Stimulated activated CD8-positive, alpha-beta memory T cell treated with anti-CD3 and anti-CD28 coated beads, Interleukin-15, amount 100 ng/mL, for 24 hours (primary cell): ENCODE data around the gene AK3.

Source experiments
- DNase-seq: peaks from one replicate; pipeline ENCODE4 v3.0.0-alpha.2; 2020; ENCODE audit warnings: low read depth

AK3 gene

DNA sequence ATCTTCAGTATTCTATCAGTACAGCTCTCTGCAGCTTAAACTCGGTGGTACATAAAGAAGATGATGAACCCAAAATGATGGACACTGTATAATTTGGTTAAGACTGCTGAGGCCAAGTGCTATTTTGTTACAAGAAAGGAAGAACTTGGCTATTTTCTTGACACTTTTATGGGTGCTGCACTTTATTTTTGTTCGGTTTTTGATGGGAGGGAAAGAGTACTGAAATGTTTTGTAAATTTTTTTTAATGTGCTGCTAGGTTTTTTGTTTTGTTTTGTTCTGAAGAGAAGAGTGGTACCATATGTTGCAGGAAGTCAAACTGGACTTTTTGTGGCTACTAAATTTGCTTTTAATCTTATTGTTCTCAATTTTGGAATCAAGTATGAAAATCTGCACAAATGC, 35.0 kb downstream of the AK3 start:
- DNase-seq, result no peak

DNA sequence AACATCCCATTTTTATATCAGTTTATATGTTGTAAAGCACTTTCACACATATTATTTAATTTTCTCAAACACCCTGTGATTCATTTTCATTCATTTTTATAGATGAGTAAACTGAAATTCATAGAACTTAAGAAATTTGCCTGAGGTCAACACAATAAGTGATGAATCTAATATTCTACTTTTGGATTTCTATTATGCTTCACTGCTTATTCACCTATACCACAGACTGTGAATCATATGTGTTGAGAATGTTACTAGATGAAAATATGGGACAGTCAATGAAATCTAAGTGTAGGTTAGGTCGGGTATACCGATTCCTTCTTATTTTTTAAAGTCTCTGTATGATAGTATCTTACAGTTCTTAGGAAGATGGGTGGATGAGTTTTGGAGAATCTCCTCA, 36.9 kb downstream of the AK3 start:
- DNase-seq, result no peak

DNA sequence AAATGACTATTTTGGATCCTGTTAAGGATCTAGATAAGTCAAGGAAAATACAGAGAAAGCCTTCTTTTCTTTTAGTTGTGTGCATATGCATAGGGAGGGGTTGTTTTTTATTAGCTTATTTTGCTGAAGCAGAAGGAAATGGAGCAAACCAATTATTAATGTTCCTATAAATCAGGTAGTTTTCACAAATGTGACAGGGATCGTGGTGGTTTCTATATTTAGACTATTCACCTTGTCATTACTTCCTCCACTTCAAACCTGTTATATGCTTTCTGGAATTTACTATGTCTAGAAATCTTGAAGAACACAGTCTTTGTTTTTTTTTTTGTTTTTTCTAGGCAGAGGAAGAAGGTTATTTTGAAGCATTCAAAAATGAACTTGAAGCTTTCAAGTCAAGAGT, 39.5 kb downstream of the AK3 start:
- DNase-seq, result no peak

DNA sequence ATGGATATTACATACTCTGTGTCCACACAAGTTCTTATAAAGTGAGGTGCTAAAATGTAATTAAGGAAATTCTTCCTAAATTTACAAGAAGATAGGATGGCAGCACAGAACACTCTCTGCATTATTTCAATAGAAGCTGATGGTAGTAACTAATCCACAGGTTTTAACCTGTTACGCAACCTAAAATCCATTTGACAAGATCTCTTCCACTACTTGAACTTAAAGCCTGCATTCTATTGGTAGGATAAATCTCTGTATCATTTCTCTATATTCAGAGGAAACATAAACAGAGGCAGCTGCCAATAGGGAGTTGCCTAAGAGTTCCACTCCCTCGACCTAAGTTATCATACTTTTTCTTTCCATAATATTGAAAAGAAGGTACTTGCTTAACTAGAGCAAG, 40.1 kb downstream of the AK3 start:
- DNase-seq, result no peak

DNA sequence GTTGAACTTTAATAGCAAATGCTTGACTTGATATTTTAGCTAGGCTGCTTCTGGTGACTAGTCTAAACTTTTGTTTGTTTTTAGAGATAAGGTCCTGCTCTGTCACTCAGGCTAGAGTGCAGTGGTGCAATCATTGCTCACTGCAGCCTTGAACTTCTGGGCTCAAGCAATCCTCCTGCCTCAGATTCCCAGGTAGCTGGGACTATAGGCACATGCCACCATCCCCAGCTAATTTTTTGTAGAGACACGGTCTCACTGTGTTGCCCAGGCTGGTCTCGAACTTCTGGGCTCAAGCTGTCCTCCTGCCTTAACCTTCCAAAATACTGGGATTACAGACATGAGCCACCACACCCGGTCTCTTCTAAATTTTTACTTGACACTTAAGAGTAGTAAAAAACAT, 40.9 kb downstream of the AK3 start:
- DNase-seq, result no peak

DNA sequence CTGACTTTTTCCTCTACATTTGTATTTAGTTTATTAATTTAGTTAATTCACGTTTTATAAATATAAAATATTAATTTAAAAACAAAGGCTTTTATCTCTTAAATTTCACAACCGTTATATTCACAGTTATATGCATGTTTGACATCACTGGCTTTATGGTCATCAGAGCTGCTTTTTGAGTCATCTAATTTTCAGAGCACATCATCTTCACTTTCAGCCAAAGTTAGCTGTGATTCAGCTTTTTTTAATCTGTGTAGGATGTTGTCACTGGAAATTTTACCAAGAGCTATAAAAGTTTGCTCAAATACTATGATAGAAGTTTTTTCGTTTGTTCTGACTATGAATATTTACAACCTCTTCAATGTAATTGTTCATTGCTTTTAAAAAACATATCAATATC, 49.2 kb downstream of the AK3 start:
- DNase-seq, result no peak

DNA sequence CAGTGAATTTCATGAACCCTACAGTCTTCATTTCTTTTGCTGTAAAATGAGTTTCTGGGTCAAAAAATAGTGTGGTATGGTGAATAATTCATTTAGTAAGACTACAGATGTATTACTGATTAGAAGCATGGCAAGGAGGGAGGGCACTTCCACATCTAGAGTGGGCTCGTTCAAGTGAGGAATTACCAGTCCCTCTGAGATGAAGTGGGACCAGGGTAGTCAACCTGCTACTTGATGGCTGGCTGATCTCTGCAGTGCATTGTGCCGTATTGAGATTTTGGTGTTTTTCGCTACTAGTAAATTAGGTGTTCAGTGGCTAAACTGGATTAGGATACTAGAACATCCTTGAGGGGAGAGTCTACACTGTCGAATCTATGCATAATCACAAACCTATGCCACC, 50.9 kb downstream of the AK3 start:
- DNase-seq, result no peak

DNA sequence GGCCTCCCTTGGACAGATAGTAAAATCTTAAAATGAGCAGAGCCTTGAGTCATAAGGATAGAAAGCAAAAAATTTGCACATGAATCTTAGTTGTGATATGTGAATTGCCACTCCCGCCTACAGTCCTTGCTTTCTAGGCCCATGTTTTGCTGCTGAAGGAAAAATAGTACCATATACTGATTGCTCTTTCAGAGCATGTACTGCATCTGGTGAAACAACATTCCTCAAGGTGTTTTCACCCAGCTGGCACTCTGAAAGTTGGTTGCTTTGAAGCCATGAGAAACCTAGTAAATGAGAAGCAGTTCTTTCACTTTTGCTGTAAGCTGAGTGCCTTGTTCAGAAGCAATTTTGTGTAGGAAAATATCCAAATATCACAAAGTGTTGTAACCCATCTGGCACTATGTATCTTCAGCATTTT, 51.3 kb downstream of the AK3 start:
- no peak for DNase-seq

DNA sequence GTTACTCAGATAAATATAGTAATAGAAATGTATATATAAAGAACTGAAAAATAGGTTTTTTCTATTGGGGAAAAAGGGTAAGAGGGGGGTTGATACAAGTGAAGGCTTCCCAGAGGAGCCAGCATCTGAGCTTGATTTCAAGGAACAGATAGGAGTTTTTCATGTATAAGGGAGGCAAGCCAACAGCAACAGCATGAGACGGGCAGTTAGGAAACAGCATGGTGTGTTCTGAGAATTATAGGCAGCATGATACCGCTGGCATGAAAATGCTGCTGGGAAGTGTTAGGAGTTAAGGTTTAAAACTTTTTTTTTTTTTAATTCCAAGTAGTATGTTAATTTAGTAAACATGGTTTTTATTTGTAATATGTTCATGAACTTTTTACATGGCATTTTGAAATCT, 52.0 kb downstream of the AK3 start:
- DNase-seq, result no peak

DNA sequence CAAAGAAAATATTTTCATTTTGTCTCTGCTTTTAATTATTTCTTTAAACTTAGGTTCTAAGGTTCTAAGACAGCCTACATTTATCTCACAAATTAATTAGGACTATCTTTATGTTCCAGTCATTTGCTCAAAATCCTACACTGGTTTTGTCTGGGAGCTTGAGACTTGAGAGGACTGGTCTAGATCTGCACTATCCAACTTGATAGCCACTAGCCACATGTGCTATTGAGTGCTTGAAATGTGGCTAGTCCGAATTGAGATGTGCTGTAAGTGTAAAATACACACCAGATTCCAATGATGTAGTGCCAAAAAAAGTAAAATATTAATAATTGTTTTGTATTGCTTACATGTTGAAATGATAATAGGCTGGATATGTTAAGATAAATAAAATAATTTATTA, 54.4 kb downstream of the AK3 start:
- no peak for DNase-seq

DNA sequence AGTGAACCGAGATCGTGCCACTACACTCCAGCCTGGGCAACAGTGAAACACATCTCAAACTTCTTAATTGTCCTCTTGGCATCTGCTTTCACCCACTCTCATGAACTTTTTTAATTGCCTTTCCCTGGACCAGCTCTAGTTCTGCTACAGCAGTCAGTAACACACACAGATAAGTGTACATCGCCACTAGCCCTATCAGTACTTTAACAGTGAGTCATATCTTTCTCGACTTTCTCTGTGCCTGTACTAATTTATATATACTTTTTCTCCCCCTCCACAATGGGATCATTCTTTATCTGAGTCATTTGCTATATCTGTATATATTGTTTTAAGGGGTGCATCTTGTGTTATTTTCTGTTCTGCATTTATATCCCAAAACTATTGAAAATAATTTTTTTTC, 54.9 kb downstream of the AK3 start:
- DNase-seq, result no peak

DNA sequence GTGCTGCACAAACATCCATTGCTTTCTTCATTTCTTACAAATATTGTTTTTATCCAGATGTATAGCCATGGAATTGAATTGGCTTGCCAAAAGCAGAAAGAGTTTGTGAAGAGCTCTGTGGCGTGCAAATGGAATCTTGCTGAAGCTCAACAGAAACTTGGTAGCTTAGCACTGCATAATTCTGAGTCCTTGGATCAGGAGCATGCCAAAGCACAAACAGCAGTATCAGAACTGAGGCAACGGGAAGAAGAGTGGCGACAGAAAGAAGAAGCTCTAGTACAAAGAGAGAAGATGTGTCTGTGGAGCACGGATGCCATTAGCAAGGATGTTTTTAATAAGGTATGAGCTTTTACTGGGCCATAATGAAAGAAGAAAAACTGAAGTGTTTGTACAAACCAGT, 56.2 kb downstream of the AK3 start:
- no peak for DNase-seq

DNA sequence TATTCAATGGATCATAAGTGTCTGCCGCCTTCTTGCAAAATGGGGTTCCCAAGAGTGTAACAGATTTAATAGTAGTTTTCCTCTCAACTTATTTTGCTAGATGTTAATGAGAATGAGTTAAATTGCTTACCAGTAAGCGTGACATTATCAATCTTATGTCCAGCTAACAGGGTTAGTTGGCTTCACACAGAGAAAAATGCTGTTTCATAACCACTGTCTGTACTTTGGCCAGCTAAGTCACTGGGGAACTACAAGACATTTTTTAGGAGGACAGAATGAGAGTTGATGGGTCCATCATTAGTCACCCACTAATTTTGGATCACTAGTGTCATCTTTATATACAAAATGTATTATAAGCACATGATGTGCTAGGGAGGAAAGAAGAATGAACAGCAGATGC, 60.3 kb downstream of the AK3 start:
- DNase-seq, result no peak

DNA sequence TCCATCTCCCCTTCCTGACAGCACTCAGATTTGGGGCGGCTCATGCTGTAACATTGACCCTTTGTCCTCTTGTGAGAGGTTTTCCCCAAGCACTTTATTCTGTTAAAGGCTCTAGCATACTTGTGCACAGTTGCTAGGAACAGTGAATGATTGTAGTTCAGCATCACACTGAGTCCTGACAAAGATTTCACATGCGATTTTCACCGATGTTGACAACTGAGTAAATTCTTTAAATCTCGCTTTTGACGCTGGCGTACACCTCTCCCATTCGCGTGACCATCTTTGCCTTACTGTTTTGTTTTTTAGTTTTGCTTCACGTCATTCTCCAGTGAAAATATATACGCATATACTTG, 60.9 kb downstream of the AK3 start:
- DNase-seq, result no peak

DNA sequence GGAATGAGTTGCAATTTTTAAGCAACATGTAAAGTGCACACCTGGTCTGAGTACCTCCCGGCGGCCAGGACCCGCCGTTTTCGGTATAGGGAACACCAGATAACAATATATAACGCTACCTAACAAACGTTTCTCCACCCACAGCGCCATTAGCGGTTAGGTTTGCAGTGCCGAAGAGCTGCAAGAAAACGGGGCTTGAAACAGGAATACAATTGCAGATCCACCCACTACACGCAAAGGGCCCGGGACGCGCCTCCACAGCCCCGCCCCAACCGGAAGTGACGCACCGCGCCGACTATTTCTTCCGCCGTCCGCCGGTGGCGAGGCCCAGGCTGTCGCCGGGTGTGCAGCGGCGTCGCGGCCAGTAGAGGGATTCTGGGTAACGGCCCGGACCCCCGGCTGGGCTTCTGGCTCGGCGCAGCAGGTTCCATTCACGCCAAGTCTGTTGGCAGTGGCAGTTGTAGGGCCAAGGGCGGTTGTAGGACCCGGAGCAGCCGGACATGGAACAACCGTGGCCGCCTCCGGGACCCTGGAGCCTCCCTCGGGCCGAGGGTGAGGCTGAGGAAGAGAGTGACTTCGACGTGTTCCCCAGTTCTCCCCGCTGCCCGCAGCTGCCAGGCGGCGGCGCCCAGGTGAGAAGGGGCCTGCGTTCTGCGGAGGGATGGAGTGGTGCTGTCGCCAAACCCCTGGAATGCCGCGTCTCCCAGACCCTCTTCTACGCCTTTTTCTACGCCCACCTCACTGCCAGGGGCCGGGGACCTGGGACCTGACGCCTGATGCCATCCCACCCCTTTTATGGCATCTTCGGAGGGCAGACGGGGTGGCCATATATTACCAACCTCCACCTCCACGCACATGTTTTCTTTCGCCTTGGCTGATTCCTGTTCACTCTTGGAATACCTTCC, 61.5 kb downstream of the AK3 start, which contains the start of gene CDC37L1:
Gene CDC37L1 (plus strand): TSS at position 302 of the 905 bp plus-strand sequence. CDS start 199 bp downstream, at position 501.
- peak; percentile 100 for DNase-seq

DNA sequence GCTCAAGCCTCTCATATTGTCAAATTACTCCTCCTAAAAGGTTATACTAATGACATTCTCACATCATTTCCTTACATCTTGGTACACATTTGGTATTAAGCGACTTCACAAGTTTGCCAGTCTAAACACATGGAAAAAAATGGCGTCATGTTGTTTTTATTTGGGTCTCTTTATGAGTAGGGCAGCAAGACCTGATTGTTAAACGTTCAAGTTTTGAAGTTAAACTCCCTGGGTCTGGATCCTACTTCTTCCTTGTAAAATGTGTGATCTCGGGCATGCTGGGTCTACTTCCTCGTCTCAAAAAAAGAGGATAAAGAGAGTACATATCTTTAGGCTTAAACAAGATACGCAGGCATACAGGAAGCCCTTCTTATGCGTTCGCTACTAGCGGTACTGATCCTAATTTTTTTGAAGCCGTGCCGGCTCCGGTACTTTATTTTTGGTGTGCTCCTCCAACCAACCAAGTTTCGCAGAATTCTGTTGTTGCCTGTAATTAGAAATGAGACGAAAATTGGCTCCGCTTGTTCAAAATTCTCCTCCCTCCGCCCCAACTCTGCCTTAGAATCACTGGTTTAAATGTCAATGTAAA, 62.2 kb downstream of the AK3 start:
- no peak for DNase-seq

DNA sequence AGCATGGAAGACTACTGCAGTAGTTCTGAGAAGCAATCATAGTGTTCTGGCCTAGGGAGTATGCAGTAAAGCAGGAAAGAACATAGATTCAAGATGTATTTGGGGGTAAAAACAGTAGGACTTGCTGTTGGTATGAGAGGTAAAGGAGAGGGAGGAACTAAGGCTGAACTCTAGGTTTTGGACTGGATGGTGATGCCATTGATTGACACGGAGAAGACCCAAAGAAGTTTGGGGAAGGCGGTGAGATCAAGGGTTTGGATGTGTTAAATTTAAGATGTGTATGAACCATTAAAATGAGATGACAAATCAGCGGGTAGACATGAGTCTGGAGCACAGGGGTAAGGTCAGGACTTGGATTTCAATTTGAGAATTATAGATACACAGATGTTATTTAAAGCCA, 63.6 kb downstream of the AK3 start:
- no peak for DNase-seq

DNA sequence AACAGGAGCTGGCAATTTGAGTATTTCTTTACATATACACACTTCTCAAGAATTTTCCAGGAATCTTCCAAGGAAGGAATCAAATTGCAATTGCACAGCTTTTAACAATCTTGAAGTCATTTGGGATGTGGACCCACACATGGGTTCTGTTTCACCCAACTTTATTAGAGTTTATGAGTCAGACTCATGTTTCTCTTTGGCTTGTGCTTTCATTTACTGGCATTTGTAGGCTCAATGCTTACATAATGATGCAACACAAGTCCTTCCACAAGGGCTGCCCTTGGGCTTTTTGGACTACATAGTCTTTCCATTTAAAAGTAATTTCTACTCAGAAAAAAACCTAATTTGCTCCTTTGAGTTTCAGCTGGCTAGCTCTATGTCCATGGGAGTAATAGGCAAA, 66.2 kb downstream of the AK3 start:
- no peak for DNase-seq

DNA sequence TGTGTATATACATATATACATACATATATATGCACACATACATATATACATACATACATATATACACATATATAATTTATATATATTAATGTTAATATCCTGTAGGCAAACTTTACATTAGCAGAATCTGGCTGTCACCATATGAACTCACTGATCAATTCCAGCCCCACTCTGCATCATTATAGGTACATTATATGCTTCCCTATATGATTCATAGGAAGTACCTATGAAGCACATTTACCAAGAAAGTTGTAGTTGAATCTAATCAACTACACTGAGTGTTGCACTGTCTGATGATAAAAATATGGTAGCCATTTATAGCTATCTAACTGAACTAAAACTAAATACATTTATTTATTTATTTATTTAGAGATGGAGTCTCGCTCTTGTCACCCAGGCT, 69.3 kb downstream of the AK3 start:
- no peak for DNase-seq

DNA sequence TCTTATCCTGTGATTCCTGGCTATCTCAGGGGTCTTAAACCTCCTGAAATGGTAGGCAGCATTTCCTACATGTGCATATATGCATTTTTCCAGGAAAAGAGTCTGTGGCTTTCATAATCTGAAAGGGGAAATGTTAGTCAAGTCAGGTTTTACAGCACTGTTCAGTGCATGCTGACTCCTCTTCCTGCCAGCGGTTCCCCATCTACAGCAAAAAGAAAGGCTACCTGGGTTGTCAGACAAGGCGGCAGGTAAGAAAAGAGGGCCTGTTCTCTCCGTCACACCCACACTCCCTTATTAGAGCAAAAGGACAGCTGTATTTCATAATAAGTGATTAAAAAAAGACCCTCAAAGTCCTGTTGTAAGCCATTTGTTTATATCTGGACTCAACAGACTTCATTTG, 70.4 kb downstream of the AK3 start:
- no peak for DNase-seq

DNA sequence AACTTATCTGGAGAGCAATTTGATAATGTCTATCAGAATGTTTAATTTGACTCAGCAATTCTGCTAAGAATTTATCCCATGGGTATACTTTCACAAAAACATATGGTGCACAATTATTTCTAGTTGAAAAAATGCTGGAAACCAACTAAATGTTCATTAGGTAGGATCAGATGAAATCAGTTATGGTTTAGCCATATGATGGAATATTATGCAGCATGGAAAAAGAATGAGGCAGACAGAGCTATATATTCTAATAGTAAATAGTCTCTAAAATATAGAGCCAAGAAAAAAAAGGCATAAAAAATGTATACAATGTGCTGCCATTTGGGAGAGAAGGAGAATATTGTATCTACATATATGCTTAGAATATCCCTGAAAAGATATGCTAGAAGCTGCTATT, 71.1 kb downstream of the AK3 start:
- no peak for DNase-seq

DNA sequence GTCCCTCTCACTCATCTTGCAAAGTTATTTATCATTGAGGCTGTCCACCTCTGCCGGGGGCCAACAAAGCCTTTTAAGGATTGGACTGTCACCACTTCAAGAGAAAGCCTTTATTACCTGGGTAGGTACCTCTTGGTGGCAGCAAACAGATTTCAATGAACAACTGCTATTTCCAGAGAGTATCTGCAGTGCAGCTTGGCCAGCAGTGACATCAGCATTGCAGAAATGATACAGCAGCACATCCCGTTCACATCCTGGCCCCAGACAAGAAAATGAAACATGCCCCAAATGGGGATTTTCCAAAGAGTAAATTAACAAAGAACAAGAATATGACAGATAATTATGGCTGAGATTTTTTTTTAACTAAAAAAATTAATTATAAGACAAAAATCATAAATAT, 72.4 kb downstream of the AK3 start:
- DNase-seq, result no peak

DNA sequence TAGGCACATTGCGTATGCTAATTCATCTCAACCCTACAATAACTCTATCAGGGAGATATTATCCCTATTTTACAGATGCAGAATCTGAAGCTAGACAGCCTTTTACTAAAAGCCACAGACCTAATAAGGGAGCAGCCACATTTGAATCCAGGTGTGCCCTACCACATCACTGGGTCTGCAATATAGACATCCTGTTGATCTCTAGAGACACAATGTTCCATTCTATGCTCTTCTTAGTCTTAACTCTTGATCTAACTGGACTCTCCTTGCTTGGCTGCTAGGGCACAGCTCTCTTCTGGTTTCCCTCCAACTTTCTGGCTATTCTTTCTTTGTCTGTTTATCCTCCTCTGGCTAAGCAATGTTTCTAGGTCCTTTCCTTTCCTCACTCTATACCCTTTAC, 73.3 kb downstream of the AK3 start:
- DNase-seq, result no peak
